ENCODE data around the gene OPCML. TPM values are rescaled to one million over a fixed set of nuclear protein-coding genes. Genes with fewer than 3 reads are reported as not detected.

OPCML gene
- total RNA-seq, 1 experiment from 2014 or later, result 0.94 TPM

DNA sequence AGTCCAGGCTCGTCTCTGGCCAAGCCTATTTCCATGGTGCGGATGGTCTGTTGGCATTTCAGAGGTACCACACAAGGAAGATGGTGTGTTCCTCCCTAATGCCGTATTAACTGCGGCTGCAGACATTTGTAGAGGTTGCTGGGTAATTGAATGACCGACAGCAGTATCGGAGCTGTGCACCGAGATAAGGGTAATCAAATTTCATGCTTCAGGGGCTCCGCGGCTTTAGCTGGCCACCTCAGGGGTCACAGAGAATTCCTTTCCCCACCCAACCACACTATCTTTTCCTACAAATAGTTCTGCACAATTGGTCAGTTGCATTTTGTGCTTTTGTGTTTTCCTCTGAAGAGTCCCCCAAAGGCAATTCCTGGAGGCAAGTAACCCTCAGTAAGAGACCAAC, 297.4 kb downstream of the OPCML start:
- Histone ChIP-seq H2AK5ac (ENCODE audit: insufficient read length, low read length) (no peak overlapping the region), H3K18ac (ENCODE audit: insufficient read length, low read depth, low read length) (no peak overlapping the region), H4K5ac (ENCODE audit: insufficient read length, low read depth, low read length) (no peak overlapping the region), H3K79me1 (ENCODE audit: insufficient read depth, low read depth, low read length, poor library complexity, severe bottlenecking) (no peaks in the 10 kb centered on the region), H3K4ac (ENCODE audit: low read depth, low read length) (no peak overlapping the region), H2AFZ (ENCODE audit: low read length) (no peak overlapping the region), H4K8ac (replicated peaks; ENCODE audit: insufficient read length, low read depth, low read length) (no peak overlapping the region), H2BK12ac (ENCODE audit: insufficient read length, low read depth, low read length) (no peak overlapping the region), H3K27me3 (ENCODE audit: insufficient read depth, low read length) (no peaks in the 10 kb centered on the region), H3K27ac (ENCODE audit: insufficient read length, low read depth, low read length) (no peak overlapping the region), H3K23me2 (ENCODE audit: insufficient read length, low read depth, low read length, poor library complexity, severe bottlenecking) (no peaks in the 10 kb centered on the region), H2BK15ac (ENCODE audit: low read depth, low read length) (no peak overlapping the region), H3K4me1 (ENCODE audit: insufficient read depth, low read length) (no peaks in the 10 kb centered on the region; the same call in 1 of the 2 replicates), H2BK120ac (ENCODE audit: low read depth, low read length, poor library complexity, severe bottlenecking) (no peak overlapping the region), H3K4me2 (ENCODE audit: insufficient read depth, insufficient read length, low read length) (no peak overlapping the region), H3K79me2 (ENCODE audit: insufficient read depth, low read length) (no peaks in the 10 kb centered on the region), H3K23ac (ENCODE audit: insufficient read length, low read depth, low read length) (no peak overlapping the region), H3T11ph (ENCODE audit: low read length) (no peak overlapping the region), H3K9me3 (ENCODE audit: control insufficient read depth, low read depth, low read length) (no peaks in the 10 kb centered on the region), H2BK5ac (ENCODE audit: insufficient read length, low read length) (no peak overlapping the region), H4K20me1 (ENCODE audit: control insufficient read depth, insufficient read depth, insufficient read length) (no peaks in the 10 kb centered on the region), H3K9ac (ENCODE audit: extremely low read depth, insufficient read length, low read length) (no peak overlapping the region), H3K56ac (ENCODE audit: insufficient read length, low read depth, low read length) (no peak overlapping the region), H3K14ac (ENCODE audit: insufficient read depth, low read length) (no peak overlapping the region), H2BK20ac (ENCODE audit: low read depth, low read length, poor library complexity, severe bottlenecking) (no peak overlapping the region), H4K91ac (ENCODE audit: insufficient read length, low read depth, low read length) (no peak overlapping the region)
- DNase-seq, result no peak
- TF ChIP-seq, protein P1, sequence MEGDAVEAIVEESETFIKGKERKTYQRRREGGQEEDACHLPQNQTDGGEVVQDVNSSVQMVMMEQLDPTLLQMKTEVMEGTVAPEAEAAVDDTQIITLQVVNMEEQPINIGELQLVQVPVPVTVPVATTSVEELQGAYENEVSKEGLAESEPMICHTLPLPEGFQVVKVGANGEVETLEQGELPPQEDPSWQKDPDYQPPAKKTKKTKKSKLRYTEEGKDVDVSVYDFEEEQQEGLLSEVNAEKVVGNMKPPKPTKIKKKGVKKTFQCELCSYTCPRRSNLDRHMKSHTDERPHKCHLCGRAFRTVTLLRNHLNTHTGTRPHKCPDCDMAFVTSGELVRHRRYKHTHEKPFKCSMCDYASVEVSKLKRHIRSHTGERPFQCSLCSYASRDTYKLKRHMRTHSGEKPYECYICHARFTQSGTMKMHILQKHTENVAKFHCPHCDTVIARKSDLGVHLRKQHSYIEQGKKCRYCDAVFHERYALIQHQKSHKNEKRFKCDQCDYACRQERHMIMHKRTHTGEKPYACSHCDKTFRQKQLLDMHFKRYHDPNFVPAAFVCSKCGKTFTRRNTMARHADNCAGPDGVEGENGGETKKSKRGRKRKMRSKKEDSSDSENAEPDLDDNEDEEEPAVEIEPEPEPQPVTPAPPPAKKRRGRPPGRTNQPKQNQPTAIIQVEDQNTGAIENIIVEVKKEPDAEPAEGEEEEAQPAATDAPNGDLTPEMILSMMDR (conservative IDR thresholded peaks at IDR 0.05), result no peak
- no CpG with 5 or more reads among the region's 9 CpGs for WGBS (ENCODE audit: extremely low coverage, insufficient read length, low lambda C conversion rate)
- Mint-ChIP-seq H3K36me3 (ENCODE audit: insufficient read depth in 1 of 3, low read depth in 3 of 3) (peaks cover 0 to 6% (median 5%) of the 10 kb centered on the region in 3 experiments; a peak in 6 of 7 replicates), H3K4me1 (peaks cover 17 to 37% of the 10 kb centered on the region in 2 experiments), H3K27ac (no peak overlapping the region), H3K9me3 (peaks cover 6 to 9% of the 10 kb centered on the region in 2 experiments), H3K4me3 (no peak overlapping the region), H3K27me3 (ENCODE audit: low read depth) (peaks cover 28% of the 10 kb centered on the region)

All from H9 (cell line).